ENCODE data around the gene EML2.
A peak's percentile ranks its signal among the peaks of the same experiment; 100 is the strongest.
"Not testable (repeated sequence)": the region's sequence is repeated elsewhere in the genome, so short reads cannot be mapped to it uniquely, and the experiment has no call there.

Gene EML2

GRCh38 chr19:45638930-45639729, at the start of gene EML2:
EML2 (minus strand) TSS chr19:45639397; CDS start chr19:45639376, 21 bp downstream.
- peak; percentile 35 for DNase-seq

GRCh38 chr19:45687599-45687998, 48.4 kb upstream of the EML2 start:
- DNase-seq, result no peak

- DNase-seq, result not testable (repeated sequence)
These were observed 45.8 kb upstream of the EML2 start for GRCh38 chr19:45685045-45685444.

GRCh38 chr19:45682908-45683307, 43.7 kb upstream of the EML2 start:
- DNase-seq, result no peak

GRCh38 chr19:45682117-45682516, 42.9 kb upstream of the EML2 start:
- DNase-seq, result no peak

- peak; percentile 73 for DNase-seq
These were observed 42.3 kb upstream of the EML2 start for GRCh38 chr19:45681391-45682015.

- DNase-seq, result peak; percentile 62
These were observed 38.4 kb upstream of the EML2 start for GRCh38 chr19:45677351-45678230.

GRCh38 chr19:45676851-45677263, 37.7 kb upstream of the EML2 start:
- DNase-seq, result no peak

- peak; percentile 51 for DNase-seq
These were observed 35.7 kb upstream of the EML2 start for GRCh38 chr19:45674946-45675345.

GRCh38 chr19:45670670-45671453, 31.7 kb upstream of the EML2 start:
- no peak for DNase-seq

GRCh38 chr19:45668342-45668871, 29.2 kb upstream of the EML2 start:
- peak; percentile 31 for DNase-seq

GRCh38 chr19:45667620-45668341, 28.6 kb upstream of the EML2 start, which contains the start of gene GIPR:
GIPR (plus strand) TSS chr19:45668221; CDS start chr19:45669521, 1,300 bp downstream.
- no peak for DNase-seq

- no peak for DNase-seq
These were observed 25.4 kb upstream of the EML2 start for GRCh38 chr19:45664575-45664974.

GRCh38 chr19:45663800-45664199, 24.6 kb upstream of the EML2 start:
- DNase-seq, result no peak

GRCh38 chr19:45660636-45661035, 21.4 kb upstream of the EML2 start:
- DNase-seq, result no peak

- DNase-seq, result no peak
These were observed 20.0 kb upstream of the EML2 start for GRCh38 chr19:45659096-45659729.

GRCh38 chr19:45657520-45658167, 18.4 kb upstream of the EML2 start:
- no peak for DNase-seq

- DNase-seq, result no peak
These were observed 15.9 kb upstream of the EML2 start for GRCh38 chr19:45655073-45655472.

- DNase-seq, result no peak
These were observed 14.4 kb upstream of the EML2 start for GRCh38 chr19:45653634-45654033.

GRCh38 chr19:45650722-45651121, 11.5 kb upstream of the EML2 start:
- no peak for DNase-seq

- DNase-seq, result no peak
These were observed 7.1 kb upstream of the EML2 start for GRCh38 chr19:45646345-45646698.

Data from DMS79 treated with DMSO at 0.1 percent for 48 hours (cell line).